ENCODE results near the gene RBM10. TPM values are rescaled to one million over a fixed set of nuclear protein-coding genes. Genes with fewer than 3 reads are reported as not detected.

Gene RBM10
- total and polyA plus RNA-seq, 2 of the 13 experiments (the other 11 are each of a cell fraction or from before 2014, with no cell fraction given) = 15.9 to 43.1 TPM

DNA sequence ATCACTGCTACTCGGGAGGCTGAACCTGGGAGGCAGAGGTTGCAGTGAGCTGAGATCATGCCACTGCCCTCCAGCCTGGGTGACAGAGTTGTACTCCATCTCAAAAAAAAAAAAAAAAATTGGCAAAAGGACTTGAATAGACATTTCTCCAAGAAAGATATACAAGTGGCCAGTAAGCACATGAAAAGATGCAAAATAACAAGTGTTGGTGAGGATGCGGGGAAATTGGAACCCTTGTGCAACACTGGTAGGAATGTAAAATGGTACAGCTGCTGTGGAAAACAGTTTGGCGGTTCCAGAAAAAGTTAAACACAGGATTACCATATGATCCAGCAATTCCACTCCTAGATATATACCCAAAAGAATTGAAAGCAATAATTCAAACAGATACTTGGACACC, 19.4 kb downstream of the RBM10 start:
- no peak overlapping the region for H3K4me3 ChIP-seq (replicated peaks in 1 of 3; ENCODE audit: insufficient read depth in 1 of 3, low read depth in 2 of 3, low read length in 3 of 3)
- no peaks in the 10 kb centered on the region; a peak in 1 of 5 replicates for H3K36me3 ChIP-seq (replicated peaks in 1 of 2; ENCODE audit: control insufficient read depth in 1 of 2, insufficient read depth in 2 of 2, low read length in 2 of 2)
- H4K20me1 ChIP-seq (ENCODE audit: insufficient read depth, low read length) = no peaks in the 10 kb centered on the region
- H3K27ac ChIP-seq (ENCODE audit: extremely low read length, insufficient read depth, low read length) = no peak overlapping the region
- POLR2A ChIA-PET = no interaction called here
- no TSS peak for BruUV-seq (replicated peaks)
- H3K4me2 ChIP-seq (ENCODE audit: low read depth, low read length) = no peak overlapping the region
- in situ Hi-C loops (cut with HindIII; ENCODE audit: extremely low pct_ligation_motif_present, low pct_unique_long_range_greater_than_20kb) = no loop called here
- TF ChIP-seq ZNF496 (CRISPR knock-in tag; IDR thresholded peaks at IDR 0.05; ENCODE audit: insufficient replicate concordance) (no peak), ZNF124 (CRISPR knock-in tag; IDR thresholded peaks at IDR 0.05) (no peak)
- ATAC-seq (no peak), DNase-seq (ENCODE audit: low spot score) (no peak), FAIRE-seq (no peak)
- 98% methylated on average over 3 of the region's 3 CpGs for WGBS (ENCODE audit: low lambda C conversion rate)
- H3K79me2 ChIP-seq (ENCODE audit: insufficient read depth, low read length) = peaks cover 36% of the 10 kb centered on the region
- H2AFZ ChIP-seq (ENCODE audit: low read length) = no peak overlapping the region
- H3K9me3 ChIP-seq (ENCODE audit: low read length) = no peaks in the 10 kb centered on the region
- no peak overlapping the region for H3K9ac ChIP-seq (ENCODE audit: insufficient read depth, low read depth, low read length)
- CTCF ChIA-PET (ENCODE audit: low intra/inter-chr PET ratio, low total read pairs) = no interaction called here
- intact Hi-C loops (cut with micrococcal nuclease; ENCODE audit: unreplicated experiment) = no loop called here
- H3K27me3 ChIP-seq (ENCODE audit: control insufficient read depth in 1 of 2, insufficient read depth in 2 of 2, low read length in 2 of 2) = no peaks in the 10 kb centered on the region
- H3K4me1 ChIP-seq (ENCODE audit: insufficient read depth, low read length) = peaks cover 36% of the 10 kb centered on the region

- H3K9ac ChIP-seq (ENCODE audit: insufficient read depth, low read depth, low read length) = no peak overlapping the region
- in situ Hi-C loops (cut with HindIII; ENCODE audit: extremely low pct_ligation_motif_present, low pct_unique_long_range_greater_than_20kb) = no loop called here
- WGBS (ENCODE audit: low lambda C conversion rate) = 95% methylated on average over 5 of the region's 5 CpGs
- H3K36me3 ChIP-seq (replicated peaks in 1 of 2; ENCODE audit: control insufficient read depth in 1 of 2, insufficient read depth in 2 of 2, low read length in 2 of 2) = peaks cover 2 to 4% of the 10 kb centered on the region in 2 experiments; a peak in 2 of 5 replicates
- TF ChIP-seq SNRNP70 (IDR thresholded peaks at IDR 0.05; ENCODE audit: low read depth, low read length) = no peak
- no peak for TF ChIP-seq ZXDC (CRISPR knock-in tag; IDR thresholded peaks at IDR 0.05)
- TF ChIP-seq JUNB (CRISPR knock-in tag; IDR thresholded peaks at IDR 0.05; ENCODE audit: borderline replicate concordance) = no peak
- TF ChIP-seq EHMT2 (IDR thresholded peaks at IDR 0.05; ENCODE audit: borderline replicate concordance, low read depth, low read length) = no peak
- H3K27me3 ChIP-seq (ENCODE audit: control insufficient read depth in 1 of 2, insufficient read depth in 2 of 2, low read length in 2 of 2) = no peaks in the 10 kb centered on the region
- DNase-seq (ENCODE audit: low spot score) = no peak
- ChIA-PET POLR2A (interaction anchor here (0.8 kb wide), 1 partner anchor 21 kb away, joined by 3 read pairs; the partner anchor contains the start of gene RBM10), CTCF (ENCODE audit: low intra/inter-chr PET ratio, low total read pairs) (no interaction called here)
- BruUV-seq (replicated peaks) = no TSS peak
- intact Hi-C loops (cut with micrococcal nuclease; ENCODE audit: unreplicated experiment) = no loop called here
- peaks cover 31% of the 10 kb centered on the region for H3K4me1 ChIP-seq (ENCODE audit: insufficient read depth, low read length)
- H3K4me2 ChIP-seq (ENCODE audit: low read depth, low read length) = no peak overlapping the region
- no peak overlapping the region for H3K27ac ChIP-seq (ENCODE audit: extremely low read length, insufficient read depth, low read length)
- no peak for FAIRE-seq
- H3K4me3 ChIP-seq (replicated peaks in 1 of 3; ENCODE audit: insufficient read depth in 1 of 3, low read depth in 2 of 3, low read length in 3 of 3) = no peak overlapping the region
- H3K79me2 ChIP-seq (ENCODE audit: insufficient read depth, low read length) = peaks cover 24% of the 10 kb centered on the region
- H4K20me1 ChIP-seq (ENCODE audit: insufficient read depth, low read length) = no peaks in the 10 kb centered on the region
- H2AFZ ChIP-seq (ENCODE audit: low read length) = no peak overlapping the region
- ATAC-seq = no peak
- H3K9me3 ChIP-seq (ENCODE audit: low read length) = no peaks in the 10 kb centered on the region
Observed at GRCh38 chrX:47166126-47166525, 21.1 kb downstream of the RBM10 start.

Measured in HepG2 (cell line).